Brain pericyte (primary cell): Measurements from ENCODE around the gene KLHL24.
A peak's percentile ranks its signal among the peaks of the same experiment; 100 is the strongest.
"Not testable (repeated sequence)": the region's sequence is repeated elsewhere in the genome, so short reads cannot be mapped to it uniquely, and the experiment has no call there.

Source experiments
- DNase-seq: peaks from one replicate; pipeline ENCODE4 v3.0.0-alpha.2; 2012; ENCODE audit warnings: low read depth, low spot score

KLHL24 gene

DNA sequence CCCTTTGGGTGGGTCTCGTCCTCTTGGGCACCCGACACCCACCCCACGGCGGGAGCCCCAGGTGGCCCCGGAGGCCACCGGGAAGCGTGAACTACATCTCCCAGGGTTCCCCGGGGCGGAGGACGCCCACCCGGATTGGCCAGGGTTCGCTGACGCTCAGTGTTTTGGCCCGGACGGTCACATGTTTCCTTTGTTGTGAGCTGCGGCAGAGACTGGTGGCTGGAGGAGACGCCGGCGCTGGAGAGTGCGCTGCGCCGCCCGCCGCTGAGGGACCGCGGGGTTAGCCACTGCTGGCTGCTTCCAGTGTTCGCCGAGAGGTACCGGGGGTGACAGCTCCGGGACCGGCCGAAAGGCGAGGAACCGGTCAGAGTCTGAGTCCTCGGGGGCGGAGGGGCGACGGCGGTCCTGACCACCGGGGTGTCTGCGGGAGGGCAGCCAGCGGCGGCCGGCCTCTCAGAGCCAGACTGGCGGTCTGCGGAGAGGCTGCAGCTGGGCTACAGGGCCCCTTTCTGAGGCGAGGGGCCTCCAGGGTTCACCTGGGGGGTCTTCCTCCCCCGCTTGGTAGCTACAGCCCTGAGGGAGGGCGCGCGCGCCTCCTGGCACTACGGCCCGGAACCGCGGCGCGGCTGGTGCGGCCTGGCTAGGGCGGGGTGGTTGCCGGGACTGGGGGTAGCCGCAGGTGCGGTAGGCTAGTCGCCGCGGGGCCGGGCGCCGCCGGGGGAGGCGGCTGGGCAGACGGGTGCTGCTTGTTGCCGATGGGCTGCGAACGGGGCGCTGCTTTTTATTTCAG, at the start of gene KLHL24:
Gene KLHL24 (plus strand): TSS at position 193 of the 790 bp plus-strand sequence. CDS start 14,734 bp downstream, outside the sequence.
- DNase-seq: peak; percentile 76

- no peak for DNase-seq
Measured at GRCh38 chr3:183586477-183586876, 48.9 kb upstream of the KLHL24 start.

DNA sequence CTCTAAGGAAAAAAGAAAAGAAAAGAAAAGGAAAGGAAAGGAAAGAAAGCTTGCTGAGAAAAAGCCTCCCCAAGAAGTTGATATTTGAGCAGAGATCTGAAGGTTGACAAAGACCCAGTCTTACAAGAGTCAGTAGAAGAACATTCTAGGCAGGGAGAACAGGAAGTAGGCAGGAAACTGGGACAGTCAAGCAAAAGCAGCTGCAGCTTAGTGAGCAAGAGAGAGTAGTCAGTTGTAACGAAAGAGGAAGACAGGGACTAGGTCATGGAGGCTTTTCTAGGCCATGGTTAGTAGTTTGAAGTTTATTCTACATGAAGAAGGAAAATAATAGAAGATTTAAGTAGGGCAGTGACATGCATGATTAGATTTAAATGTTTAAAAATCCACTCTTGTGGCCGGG, 48.1 kb upstream of the KLHL24 start:
- no peak for DNase-seq

DNA sequence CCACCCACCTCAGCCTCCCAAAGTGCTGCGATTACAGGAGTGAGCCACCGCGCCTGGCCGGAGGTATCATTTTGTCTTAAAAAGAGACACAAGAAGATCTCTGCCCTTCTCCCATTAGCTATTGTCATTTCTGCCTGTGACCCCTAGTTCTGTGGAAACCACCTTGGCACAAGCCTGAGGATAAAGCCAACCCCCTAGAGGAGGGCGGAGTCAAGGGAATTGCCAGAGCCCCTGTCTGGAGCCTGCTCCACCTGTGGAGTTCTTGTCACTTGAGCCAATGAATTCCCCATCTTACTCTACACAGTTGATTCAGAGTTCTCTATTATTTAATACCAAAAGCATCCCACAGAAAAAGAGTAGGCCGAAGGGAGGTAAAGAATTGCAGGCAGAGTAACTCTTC, 45.0 kb upstream of the KLHL24 start:
- DNase-seq: no peak

GRCh38 chr3:183591881-183592521, 43.4 kb upstream of the KLHL24 start:
- DNase-seq: no peak

GRCh38 chr3:183592821-183593220, 42.6 kb upstream of the KLHL24 start:
- no peak for DNase-seq

- no peak for DNase-seq
Measured at GRCh38 chr3:183594636-183595035, 40.8 kb upstream of the KLHL24 start.

DNA sequence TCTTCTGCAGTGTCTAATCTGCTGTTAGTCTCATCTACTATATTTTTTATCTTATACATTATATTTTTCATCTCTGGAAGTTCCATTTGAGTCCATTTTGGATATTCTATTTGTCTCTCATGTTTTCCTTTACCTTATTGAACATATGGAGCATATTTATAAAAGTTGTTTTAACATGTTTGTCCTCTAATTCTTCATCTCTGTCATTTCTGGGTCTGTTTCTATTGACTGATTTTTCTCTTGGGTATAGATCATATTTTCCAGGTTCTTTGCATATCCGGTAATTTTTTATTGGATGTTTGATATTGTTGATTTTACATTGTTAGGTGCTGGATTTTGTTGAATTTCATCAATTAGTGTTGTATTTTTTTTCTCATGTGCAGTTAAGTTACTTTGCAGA, 37.5 kb upstream of the KLHL24 start:
- no peak for DNase-seq

DNA sequence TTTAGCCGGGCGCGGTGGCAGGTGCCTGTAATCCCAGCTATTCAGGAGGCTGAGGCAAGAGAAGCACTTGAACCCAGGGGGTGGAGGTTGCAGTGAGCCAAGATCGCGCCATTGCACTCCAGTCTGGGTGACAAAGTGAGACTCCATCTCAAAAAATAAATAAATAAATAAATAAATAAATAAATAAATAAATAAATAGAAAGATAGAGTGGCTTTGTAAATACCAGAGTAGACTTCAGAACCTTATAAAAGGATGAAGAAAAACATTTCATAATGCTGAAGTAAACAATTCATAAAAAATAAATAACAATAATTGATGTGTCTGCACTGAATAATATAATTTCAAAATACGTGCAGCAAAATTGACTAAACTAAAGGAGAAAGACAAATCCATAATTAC, 24.1 kb upstream of the KLHL24 start:
- not testable (repeated sequence) for DNase-seq

- no peak for DNase-seq
Measured at GRCh38 chr3:183613366-183614285, 21.8 kb upstream of the KLHL24 start.

- DNase-seq: no peak
Measured at GRCh38 chr3:183618542-183618941, 16.9 kb upstream of the KLHL24 start.

DNA sequence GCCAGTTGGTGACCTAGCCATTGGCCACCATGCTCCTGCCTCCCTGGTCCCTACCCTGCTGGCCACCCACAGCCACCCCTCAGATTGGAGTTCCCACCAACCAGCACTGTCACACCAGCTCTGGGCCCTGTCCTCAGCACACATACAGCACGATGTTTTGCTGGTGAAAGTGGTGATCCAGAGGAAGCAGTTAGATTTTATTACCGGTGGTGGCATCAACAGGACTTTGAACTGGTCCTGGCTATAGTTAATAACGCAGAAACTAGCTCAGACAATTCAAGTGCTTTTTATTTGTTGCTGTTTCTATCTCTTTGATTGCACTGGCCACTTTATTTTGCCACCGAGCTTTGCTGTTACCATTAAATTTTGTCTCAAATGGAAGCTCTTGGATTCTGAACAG, 16.4 kb upstream of the KLHL24 start:
- no peak for DNase-seq

- DNase-seq: no peak
Measured at GRCh38 chr3:183619624-183620251, 15.7 kb upstream of the KLHL24 start.

GRCh38 chr3:183620252-183620628, 15.2 kb upstream of the KLHL24 start:
- DNase-seq: no peak

DNA sequence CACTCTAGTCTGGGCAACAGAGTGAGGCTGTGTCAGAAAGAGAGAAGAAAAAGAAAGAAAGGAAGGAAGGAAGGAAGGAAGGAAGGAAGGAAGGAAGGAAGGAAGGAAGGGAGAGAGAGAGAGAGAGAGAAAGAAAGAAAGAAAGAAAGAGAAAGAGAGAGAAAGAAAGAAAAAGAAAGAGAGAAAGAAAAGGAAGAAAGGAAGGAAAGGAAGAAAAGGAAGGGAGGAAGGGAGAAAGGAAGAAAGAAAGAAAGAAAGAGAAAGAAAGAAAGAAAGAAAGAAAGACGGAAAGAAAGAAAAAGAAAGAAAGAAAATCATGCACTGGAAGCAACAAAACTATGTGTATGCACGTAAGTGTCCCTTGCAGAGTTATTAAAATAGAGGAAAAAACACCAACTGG, 12.9 kb upstream of the KLHL24 start:
- not testable (repeated sequence) for DNase-seq

- DNase-seq: no peak
Measured at GRCh38 chr3:183626877-183627594, 8.4 kb upstream of the KLHL24 start.

- no peak for DNase-seq
Measured at GRCh38 chr3:183629546-183630301, 5.7 kb upstream of the KLHL24 start.

DNA sequence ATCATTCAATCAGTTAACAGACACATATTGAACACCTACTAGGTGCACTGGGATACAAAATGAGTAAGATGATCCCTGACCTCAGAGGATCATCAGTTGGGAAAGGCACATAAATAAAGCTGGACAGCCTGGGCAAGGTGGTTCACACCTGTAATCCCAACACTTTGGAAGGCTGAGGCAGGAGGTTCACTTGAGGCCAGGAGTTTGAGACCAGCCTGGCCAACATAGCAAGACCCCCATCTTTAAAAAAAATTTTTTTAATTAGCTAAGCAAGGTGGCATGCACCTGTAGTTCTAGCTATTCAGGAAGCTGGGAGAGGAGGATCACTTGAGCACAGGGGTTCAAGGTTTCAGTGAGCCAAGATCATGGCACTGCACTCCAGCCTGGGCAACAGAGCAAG, 3.7 kb upstream of the KLHL24 start:
- DNase-seq: no peak

DNA sequence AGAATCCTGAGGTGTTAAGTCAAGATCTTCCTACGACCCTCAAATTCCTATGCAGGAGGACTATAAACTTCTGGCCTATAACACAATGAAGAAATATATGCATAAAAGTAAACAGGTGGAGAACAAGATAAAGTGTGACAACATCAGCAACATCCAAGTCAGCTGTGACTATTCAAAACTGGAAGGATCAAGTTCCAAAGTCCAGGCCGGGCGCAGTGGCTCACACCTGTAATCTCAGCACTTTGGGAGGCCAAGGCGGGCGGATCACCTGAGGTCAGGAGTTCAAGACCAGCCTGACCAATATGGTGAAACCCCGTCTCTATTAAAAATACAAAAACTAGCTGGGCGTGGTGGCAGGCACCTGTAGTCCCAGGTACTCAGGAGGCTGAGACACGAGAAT, 2.7 kb upstream of the KLHL24 start:
- not testable (repeated sequence) for DNase-seq

- no peak for DNase-seq
Measured at GRCh38 chr3:183634707-183635106, 716 bp upstream of the KLHL24 start.
